Cardiac fibroblast (primary cell): ENCODE measurements around the gene AKR1C4.
"Not testable (repeated sequence)": the region's sequence is repeated elsewhere in the genome, so short reads cannot be mapped to it uniquely, and the experiment has no call there.

ENCODE experiments used
- DNase-seq, 2 donors: peaks; one replicate each; pipeline versions ENCODE4 v3.0.0 to v3.0.0-alpha.2; 2010; ENCODE audit warnings: low read depth in 2 of 2
- H3K4me3 ChIP-seq, 2 donors: replicated peaks in 1 of 2; 1 replicate in 1 of 2; 2 replicates in 1 of 2; pipeline ENCODE4 v1.5.1; 2011; ENCODE audit warnings: low read depth in 2 of 2, low read length in 2 of 2, mild to moderate bottlenecking in 2 of 2, moderate library complexity in 1 of 2
- CTCF ChIP-seq: IDR thresholded peaks from one replicate; pipeline ENCODE4 v1.5.1; 2011; ENCODE audit warnings: low read depth, mild to moderate bottlenecking, low read length, inconsistent platforms

AKR1C4 gene

GRCh38 chr10:5198386-5198785 is 1.7 kb downstream of the AKR1C4 start:
- no peak overlapping the region for H3K4me3 ChIP-seq
- TF ChIP-seq CTCF: no peak
- DNase-seq: peak; percentile 19 to 33

- H3K4me3 ChIP-seq: no peak overlapping the region
- DNase-seq: no peak
- peak; percentile 5 for TF ChIP-seq CTCF
These were observed 2.8 kb downstream of the AKR1C4 start for GRCh38 chr10:5199398-5199797.

- no peak for DNase-seq
- H3K4me3 ChIP-seq: no peak overlapping the region
- TF ChIP-seq CTCF: no peak
These were observed 10.2 kb downstream of the AKR1C4 start for GRCh38 chr10:5206799-5207198.

- DNase-seq, H3K4me3 ChIP-seq: not testable (repeated sequence)
These were observed 13.1 kb downstream of the AKR1C4 start for GRCh38 chr10:5209776-5210175.

GRCh38 chr10:5210261-5210660 is 13.6 kb downstream of the AKR1C4 start:
- DNase-seq, H3K4me3 ChIP-seq: not testable (repeated sequence)

- DNase-seq: peak in 1 of 2 donors; percentile 5
- H3K4me3 ChIP-seq: no peak overlapping the region
- TF ChIP-seq CTCF: no peak
These were observed 15.3 kb downstream of the AKR1C4 start for GRCh38 chr10:5211696-5212536.

GRCh38 chr10:5216801-5217200 is 20.2 kb downstream of the AKR1C4 start:
- H3K4me3 ChIP-seq: no peak overlapping the region
- TF ChIP-seq CTCF: no peak
- no peak for DNase-seq

GRCh38 chr10:5219262-5219661 is 22.6 kb downstream of the AKR1C4 start:
- no peak for DNase-seq
- H3K4me3 ChIP-seq: no peak overlapping the region
- TF ChIP-seq CTCF: no peak

GRCh38 chr10:5222942-5223341 is 26.3 kb downstream of the AKR1C4 start:
- DNase-seq, H3K4me3 ChIP-seq: not testable (repeated sequence)
